HepG2 (cell line): Measurements from ENCODE around the gene AK9.

Experiments used
- CTCF ChIP-seq: sonication (generic); formaldehyde crosslinking; IDR thresholded peaks from 2 replicates; pipeline ENCODE4 v1.5.0; 2020; ENCODE audit warnings: mild to moderate bottlenecking, missing genetic modification reagents, moderate library complexity
- DNMT3B ChIP-seq: conservative IDR thresholded peaks from 2 replicates; pipeline ENCODE4 v1.6.1; 2016; ENCODE audit warnings: missing biosample characterization, control low read depth
- ETV5 ChIP-seq: IDR thresholded peaks from 2 replicates; pipeline ENCODE4 v1.6.1; 2018; ENCODE audit warnings: missing biosample characterization, missing genetic modification reagents, inconsistent platforms, borderline replicate concordance
- FOXA1 ChIP-seq, 2 experiments: fragments of 450-650 bp in 1 of 2; sonication (generic) in 1 of 2; formaldehyde crosslinking in 1 of 2; IDR thresholded peaks; 2 replicates each; pipeline versions ENCODE4 v1.4.0 to v1.6.1; 2016 to 2020; ENCODE audit warnings: missing genetic modification reagents in 1 of 2
- HNF4G ChIP-seq, 2 experiments: sonication (generic) in 1 of 2; formaldehyde crosslinking in 1 of 2; IDR thresholded peaks; 2 replicates each; pipeline versions ENCODE4 v1.4.0 to v1.6.1; 2011 to 2020; ENCODE audit warnings: borderline replicate concordance in 2 of 2, low read depth in 2 of 2, mild to moderate bottlenecking in 2 of 2, low read length in 1 of 2, missing genetic modification reagents in 1 of 2, moderate library complexity in 1 of 2
- TP53 ChIP-seq: sonication (generic); formaldehyde crosslinking; conservative IDR thresholded peaks from 2 replicates; pipeline ENCODE4 v1.4.0; 2020; ENCODE audit warnings: missing genetic modification reagents
- ZNF609 ChIP-seq: sonication (generic); formaldehyde crosslinking; IDR thresholded peaks from 2 replicates; pipeline ENCODE4 v1.4.0; 2020; ENCODE audit warnings: mild to moderate bottlenecking, missing genetic modification reagents, borderline replicate concordance

GRCh38 chr6:109455437-109456110, 235.4 kb downstream of the AK9 start, which contains the start of gene MICAL1:
- TF ChIP-seq FOXA1 (IDR thresholded peaks at IDR 0.05) (no peak), FOXA1 (CRISPR knock-in tag; IDR thresholded peaks at IDR 0.05) (no peak), HNF4G (IDR thresholded peaks at IDR 0.05; ENCODE audit: borderline replicate concordance, low read depth, low read length) (0 out of 2 replicates have a peak, but pooled peaks have one; percentile 8), HNF4G (CRISPR knock-in tag; IDR thresholded peaks at IDR 0.05; ENCODE audit: borderline replicate concordance, low read depth) (no peak), CTCF (CRISPR knock-in tag) (no peak; the same call in 1 of the 2 replicates), DNMT3B (CRISPR knock-in tag) (no peak), ETV5 (CRISPR knock-in tag) (no peak), ZNF609 (no peak), TP53 (CRISPR knock-in tag) (no peak)
